NCI-H1417 treated with DMSO at 0.1 percent for 48 hours (cell line): ENCODE measurements around the gene DIDO1.
A peak's percentile ranks its signal among the peaks of the same experiment; 100 is the strongest.

Source experiments
- DNase-seq: peaks from one replicate; lab custom pipeline; 2025; lab: John Stamatoyannopoulos, UW

The DIDO1 gene

DNA sequence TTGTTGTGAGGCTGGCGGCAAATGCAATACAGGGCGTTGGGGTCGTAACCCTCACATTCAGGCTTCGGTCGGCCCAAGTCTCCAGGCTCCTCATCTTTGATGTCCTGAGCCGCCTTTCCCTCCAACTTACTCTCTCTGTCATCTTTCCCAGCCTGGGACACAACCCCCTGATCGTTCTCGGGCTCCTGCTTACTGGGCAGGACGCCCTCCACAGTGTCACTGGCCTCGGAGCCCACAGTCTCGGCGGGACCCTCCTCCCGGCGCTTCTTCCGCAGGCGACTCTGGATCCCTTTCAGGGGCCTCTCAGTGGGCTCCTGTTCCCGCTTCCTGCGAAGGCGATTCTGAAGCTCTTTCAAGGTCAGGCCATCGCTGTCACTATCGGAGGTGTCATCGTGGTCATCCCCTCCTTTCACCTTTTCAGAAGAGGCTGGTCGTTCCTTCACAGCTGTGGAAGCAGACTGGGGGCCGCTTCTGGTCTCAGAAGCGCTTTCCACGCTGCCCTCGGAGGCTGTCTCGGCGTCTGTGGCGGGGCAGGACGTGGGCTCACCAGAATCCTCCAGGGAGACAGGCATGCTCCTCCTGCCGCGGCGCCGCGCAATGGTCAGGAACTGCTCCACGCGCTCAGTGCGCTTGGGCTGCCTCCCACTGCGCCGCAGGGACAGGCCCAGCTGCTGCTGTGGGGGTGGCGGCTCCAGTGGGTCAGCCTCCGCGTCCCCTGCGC is 15.4 kb downstream of the DIDO1 start:
- no peak for DNase-seq

DNA sequence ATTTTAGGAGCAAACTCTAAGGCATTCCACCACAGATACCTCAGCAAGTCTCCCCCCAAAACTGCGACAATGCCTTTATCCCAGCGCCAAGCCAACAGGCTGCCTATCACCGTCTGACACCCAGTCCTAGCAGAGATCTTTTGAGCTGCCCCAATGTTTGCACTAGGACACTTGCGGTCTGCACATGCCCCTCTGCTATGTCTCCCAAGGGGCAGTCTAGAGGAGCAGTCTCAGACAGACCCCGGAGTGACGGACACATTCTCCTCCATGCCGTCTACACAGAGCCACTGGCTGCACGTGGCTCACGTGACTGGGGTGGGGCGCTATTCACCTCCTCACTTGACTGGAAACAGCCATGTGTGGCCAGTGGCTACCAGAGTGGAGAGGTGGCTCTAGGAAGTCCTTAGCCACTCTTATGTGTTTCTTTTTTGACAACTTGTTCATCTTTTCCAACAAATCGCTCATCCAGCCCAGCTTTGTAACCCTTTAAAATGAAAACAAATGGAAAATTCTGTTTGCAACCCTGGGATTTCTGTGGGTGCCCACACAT is 16.0 kb downstream of the DIDO1 start:
- DNase-seq: no peak

DNA sequence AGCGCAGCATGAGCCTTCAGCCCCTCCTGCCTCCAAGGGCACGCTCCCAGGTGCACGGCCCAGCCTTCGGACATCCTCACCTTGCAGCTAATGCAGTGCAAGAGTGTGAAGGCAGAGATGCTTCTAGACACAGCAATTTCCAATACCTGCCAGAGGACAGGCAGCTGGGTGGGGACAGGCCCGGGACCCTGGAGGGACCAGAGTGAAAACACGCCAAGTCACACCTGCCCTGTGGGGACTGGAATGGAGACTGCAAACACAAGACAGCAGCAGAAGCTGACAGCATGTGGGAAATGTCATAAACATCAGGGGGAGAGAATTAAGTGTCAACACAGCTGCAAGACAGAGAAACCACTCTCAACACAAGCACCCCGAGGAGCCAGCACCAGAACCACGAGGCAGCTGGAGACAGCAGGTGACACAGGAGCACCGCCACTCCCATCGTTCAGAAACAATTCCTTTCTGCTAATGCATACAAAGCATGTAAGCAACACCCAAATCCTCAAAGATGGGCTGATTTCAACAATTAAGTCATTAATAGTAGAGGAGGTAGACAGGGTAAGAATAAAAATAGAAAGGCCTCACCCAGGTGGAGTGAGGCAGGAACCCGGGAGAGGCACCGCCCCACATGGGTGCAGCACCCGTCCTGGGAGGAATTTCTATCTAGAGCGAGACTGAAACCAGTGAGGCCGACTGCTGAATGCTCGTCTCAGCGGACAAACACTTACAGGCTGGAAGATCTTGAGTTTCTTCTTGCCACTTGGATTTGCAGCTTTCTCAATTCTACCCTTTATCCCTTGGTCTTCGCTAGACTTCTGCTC is 17.1 kb downstream of the DIDO1 start:
- peak; percentile 97 for DNase-seq

DNA sequence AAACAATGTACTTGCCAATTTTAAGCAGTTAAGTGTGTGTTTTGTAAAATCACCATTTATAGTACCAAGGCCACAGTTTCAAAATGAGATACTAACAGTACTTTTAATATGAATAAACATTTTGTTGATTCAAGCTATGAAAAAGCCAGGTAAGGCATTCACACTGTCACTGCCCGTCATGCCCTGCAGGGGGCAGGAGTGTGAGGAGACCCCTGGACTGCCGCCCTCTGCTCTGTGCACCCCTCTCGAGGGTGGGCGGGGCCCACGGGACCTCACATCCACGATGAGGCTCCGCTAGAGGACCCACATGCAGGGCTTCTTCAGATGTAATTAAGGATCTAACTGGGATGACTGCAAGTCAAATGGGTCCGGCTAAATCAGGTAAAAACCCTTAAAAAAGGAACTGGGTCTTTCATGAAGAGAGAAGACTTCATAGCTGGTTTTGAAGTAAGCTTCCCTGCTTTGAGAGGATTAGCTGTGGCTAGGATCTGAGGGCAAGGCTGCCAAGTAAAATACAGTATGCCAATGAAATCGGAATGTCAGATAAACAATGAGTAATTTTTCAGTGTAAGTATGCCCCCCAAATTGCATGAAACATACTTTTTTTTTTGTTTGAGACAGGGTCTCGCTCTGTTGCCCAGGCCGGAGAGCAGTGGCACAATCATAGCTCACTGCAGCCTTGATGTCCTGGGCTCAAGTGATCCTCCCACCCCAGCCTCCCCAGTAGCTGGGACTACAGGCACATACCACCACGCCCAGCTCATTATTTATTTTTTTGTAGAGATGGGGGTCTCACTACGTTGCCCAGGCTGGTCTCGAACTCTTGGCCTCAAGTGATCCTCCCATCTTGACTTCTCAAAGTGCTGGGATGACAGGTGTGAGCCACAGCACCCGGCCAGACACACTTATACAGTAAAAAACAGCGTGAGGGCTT is 18.7 kb downstream of the DIDO1 start:
- no peak for DNase-seq

DNA sequence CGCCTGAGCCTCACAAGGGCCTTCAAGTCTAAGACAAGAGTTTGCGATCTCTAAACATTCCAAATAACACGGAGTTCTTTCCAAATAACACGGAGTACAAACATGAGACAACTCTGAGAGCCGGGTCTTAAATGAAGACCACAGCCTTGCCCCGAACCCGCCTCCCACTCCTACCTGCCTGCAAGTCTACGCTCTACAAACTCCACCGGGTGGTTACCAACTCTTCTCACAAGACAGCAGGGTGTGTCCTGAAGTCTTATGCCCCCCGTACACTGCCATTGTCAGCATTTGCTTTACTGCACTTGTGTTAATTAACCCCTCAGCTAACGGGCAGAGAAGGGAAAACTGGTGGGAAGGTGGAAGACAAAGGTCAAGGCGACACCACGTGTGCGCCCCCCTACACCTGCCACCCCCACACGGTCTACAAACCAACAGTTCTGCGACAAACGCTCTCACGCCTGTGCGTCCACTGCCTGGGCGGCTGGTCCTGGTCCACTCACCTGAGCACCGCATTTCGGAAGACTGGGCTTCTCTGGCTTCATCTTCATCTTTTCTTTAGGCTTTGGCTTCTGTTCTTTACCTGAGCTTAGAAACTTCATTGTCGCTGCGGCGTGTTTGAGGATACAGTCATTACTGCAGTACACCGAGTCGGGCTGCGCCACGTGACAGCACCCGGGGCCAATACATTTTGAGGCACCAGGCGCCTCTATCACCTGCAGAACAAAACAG is 19.5 kb downstream of the DIDO1 start:
- DNase-seq: no peak

DNA sequence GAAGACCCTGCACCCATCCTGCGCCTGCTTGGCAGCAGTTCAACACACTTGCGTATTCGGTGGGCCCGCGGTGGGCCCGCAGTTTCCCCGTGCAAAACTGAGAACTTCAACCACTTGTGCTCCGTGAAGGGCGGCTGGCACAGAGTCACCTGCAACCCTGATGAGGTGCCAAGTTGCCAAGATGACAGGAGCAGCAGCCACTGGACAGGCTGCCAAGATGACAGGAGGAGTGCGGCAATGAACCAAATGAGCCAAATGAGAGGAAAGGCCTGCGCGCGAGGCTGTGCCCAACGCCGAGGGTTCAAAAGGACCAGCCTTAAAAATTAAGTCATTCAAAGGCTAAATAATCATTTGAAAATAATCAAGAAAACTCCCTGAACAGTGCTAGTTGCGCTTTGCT is 20.1 kb downstream of the DIDO1 start:
- DNase-seq: no peak

DNA sequence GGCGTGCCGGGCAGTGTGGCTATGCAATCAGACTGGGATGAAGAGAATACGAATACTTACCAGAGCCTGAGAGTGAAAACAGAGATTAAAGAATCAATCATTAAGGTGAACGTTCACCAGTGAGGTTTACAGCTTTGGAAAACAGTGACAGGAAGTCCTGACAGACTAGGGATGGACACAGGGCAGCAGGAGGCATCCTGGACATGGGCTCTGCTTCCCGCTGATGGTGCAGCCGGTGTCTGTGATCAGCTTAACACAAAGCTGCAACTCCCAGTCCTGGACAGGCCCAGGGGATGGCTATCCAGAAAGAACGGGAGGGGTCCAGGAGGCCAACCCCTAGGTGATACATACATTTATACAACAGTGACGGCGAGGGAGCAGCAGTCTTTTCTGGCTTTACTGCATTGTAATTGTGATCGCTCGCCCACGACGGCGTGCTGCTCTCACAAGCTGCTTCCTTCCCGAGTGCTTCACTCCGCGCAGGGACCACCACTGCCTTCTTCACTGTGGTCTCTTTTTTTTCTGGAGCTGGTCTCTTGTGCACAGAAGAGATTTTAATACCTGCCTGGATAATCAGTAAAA is 20.7 kb downstream of the DIDO1 start:
- DNase-seq: no peak

DNA sequence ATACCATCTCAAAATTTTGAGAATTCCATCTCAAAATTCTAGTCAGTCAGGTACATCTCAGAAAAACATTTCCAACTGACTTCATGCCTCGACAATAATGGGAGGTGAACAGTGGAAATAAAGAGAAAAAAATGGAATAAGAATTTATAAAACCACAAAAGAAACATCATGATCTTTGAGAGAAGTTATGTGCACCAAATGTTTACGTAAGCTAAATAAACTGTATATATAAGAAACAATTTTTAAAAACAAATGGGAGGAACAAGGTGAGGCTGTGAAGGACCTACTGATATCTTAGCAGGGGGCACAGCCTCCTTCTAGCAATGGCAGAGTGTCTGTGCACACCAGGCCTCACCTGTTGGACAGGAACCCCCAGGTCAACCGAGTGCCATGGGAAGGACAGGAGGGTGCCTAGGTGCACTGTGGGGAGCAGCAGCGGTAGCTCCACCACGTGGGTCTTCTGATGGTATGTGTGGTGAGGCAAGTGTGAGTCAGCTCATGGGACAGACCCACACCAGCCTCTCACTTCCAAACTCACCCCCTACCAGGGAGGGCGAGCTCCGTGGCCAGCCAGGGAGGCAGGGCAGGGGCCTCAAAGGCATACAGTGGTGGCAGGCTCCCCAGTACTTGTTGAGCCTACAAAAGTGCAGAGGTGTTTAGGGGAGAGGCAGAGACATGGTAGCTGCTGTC is 23.2 kb downstream of the DIDO1 start:
- no peak for DNase-seq

DNA sequence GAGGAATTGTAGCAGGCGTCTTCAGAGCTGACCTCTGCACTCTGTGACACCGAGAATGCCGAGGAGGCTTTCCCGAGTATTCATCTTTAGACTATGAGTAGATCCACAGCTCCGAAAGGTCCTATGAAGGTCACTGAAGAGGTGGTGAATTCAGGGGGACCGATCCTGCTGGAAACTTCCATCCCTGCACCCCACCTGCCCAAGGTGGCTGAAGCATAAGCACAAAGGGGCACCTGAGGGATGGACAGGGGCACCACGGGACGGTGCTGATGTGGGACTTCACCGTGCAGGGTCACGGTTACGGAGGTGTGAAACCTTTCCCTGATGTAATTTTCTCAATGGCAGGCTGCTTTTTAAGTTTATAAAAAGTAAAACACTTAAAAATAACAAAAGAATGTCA is 24.4 kb downstream of the DIDO1 start:
- no peak for DNase-seq

DNA sequence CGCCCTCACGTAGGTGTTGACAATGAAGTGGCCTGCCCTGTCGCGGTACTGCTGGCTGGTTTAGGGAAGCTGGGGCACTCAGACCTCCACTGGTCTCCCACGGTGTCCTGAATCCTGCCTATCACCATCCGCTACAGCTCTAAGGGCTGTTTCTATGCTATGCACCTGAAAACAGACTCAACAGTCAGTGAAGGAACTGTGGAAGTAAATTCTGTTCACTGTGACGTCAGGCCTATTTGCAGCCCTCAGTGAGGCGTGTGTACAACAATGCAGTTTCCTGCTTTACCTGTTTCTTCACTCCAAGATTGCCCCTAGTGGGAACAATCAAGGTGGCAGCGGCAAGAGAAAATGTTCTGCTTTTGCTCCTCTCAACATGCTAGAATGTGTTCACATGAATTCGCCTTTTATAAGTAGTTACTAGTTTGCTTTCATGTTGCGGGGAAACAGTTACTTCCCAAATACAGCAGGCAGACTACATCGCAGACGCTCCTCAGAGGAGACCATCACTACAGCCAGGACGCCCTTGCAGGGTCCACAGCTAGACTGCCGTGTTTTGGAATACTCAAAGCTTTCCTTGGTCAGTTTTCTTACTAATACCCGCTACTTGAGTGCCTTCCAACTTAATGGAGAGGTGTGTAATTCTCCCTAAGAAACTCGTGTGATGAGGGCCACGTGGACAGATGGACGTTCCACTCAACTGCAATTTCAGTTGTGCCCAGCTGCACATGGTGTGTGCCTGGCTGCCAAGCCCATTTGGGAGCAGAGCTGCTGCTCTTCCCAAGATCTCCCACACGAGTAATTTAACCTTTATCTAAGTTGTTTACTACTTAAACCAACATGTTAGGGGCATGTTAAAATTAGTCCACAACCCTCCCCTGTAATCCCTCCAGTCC is 25.4 kb downstream of the DIDO1 start:
- no peak for DNase-seq

DNA sequence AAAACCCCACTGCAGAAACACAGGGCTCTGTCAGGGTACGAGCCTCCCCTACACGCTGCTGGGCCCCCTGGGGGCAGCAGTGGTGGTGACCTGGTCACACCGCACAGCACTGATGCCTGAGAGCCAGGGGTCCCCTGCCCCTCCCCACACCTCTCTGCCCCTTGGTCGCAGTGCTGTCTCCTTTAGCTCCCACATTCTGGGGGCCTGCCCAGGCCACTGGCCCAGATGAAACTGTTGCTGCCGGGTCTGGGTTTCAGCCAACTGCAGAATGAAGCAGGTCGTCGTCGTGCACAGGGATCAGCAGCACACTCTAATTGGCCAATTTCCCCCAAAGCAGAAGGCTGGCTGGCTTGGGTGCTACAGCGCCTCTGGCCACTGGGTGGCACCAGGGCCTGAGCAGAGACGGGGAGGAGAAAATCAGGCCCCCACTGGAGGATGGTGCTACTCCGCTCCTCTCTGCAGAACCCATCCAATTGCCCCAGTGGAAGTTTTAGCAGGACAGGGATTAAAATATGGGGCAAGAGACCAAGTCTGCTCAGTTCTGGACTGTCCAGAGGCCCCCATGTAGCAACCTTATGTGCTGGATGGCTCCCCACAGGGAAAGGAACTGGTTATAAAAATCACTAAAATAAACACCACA is 26.1 kb downstream of the DIDO1 start:
- no peak for DNase-seq

DNA sequence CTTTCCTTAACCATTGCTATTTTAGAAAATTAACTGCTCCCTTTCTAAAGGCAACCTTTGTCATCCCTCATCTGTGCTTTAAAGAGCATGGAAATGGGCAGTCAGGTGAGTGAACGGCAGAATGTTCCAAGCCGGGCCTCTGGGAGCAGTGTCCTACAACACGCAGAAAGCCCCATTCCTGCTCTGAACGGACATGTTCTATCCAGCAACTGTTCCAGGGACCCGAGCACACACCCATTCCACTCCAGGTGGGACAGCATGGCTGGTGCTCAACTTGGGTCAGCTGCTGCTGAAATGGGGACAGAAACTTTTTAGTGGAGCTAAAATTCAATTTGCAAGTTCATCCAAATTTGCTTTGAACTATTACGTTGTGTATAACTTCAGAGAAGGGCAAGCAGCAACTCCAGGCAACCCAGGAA is 26.7 kb downstream of the DIDO1 start:
- no peak for DNase-seq

DNA sequence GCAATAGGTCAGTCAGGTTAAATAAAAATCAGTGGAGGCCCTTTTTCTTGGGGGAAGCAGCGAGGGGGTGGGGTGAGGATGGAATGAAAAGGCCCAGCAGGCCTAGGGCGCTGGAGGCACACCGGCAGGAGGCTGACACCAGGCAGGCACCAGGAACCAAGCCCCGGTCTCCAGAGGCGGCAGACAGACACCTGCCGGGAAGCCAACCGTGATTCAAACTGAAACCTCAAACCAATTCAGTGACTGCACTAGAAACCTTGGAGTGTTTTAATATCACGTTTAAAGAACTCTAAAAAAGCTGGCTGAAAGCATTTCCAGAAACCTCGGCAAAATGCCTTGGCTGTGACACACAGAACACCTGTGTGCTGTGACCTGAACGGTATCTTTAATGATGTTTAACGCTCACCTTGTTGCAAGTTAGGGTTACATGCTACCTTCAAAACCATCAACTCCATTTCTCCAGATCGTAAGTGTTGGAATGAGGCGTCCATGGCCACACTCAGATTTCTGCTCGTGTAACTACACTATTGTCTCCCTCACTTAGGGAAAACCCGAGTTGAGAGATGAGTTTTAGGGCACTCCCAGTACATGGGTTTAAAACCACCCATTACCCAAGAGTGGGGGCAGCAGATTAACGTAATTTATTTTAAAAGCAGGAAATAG is 27.2 kb downstream of the DIDO1 start:
- DNase-seq: no peak

DNA sequence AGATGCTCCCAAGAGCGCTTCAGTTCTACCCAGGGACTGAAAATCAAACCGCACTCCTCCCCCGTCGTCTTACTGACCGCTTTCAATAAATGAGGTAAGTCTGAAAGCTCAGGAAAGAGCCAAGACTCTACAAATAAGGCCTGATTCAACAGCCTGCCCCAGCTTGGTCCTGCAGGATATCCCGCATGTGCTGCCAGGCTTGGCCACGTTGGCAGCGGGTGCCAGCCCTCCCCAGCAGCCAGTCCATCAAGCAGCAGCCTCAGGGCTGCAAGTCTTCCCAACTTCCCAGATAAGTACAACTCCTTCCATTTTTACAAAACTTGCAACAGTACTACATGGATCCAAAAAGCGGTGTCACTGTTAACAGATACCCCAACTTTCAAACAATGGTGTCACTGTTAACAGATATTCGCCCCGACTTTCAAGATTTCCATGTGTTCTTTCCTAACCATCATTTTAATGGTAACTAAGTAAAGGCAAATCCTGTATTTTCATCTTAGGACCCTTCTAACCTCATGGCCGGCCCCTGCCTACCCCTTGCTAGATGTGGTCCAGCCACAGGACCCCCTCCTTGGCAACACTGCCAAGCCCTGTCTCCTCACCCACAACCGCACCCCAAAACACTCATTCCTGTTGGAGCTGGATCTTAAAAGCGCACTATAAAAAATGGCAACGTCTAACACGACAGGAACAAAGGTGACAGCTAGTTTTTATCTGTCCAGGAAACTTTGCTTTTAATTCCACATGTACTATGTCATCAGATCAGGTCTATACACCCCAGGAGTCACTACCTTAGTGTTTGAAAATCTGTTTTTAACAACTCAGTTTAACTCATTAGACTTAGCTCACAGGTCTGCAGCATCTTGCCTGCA is 28.0 kb downstream of the DIDO1 start:
- no peak for DNase-seq

DNA sequence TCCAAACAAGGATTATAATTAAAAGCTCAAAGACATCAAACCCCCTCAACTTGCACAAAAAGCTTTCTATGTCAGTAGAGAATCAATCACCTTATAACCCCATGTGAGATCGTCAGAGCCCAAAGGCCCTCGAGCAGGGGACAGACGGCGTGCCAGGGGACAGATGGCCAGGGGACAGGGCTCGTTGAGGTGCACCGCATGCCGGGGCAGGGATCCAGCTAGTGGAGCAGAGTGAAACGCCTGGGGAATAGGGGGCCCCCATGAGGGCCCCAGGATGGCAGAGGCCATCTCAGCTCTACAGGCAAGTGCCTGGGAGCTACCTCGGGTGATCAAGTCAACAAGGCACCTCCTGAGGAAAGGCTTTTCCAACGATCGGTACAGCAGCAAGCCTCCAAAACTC is 28.6 kb downstream of the DIDO1 start:
- no peak for DNase-seq

DNA sequence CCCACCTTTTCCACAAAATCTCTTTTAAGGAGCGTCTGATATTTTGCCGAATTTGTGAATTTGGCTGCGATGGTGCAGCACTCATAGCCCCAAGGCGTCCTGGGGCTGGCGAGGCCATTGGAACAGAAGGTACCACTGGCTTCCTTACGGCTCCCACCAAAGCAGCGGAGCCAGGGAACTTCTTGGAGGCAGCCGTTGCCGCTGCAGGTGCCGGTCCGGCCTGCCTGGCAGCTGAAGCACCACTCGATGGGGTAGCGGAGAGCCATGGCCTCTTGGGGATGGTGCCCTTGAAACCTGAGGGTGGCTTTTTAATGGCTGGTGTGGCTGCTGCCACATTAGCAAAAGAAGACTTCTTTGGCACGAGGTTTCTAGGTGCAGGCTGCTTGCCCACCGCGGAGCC is 29.8 kb downstream of the DIDO1 start:
- DNase-seq: no peak

DNA sequence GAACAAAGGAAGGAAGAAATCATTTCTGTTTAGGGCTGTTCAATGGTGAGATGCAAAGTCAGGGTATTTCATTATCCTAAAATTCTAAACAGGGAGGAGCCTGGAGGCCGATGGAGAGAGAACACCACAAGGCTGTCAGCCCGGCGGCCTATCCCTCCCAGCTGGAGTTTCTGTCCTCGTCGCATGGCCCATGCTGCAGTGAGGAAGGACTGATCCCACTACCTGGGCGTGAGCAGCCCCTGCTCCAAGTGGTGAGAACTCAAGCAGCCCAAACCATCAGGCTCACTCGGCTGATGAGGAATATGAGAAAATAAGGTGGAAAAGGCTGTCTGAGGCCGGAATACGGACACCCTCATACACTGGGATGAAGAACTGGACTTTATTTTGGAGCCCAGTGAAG is 30.8 kb downstream of the DIDO1 start:
- DNase-seq: no peak
